IMR-90 (cell line): ENCODE results near the gene DNAJC4.

Experiments used
- CTCF ChIP-seq: conservative IDR thresholded peaks from 2 replicates; pipeline ENCODE4 v1.5.1; 2012; ENCODE audit warnings: mild to moderate bottlenecking, low read depth, low read length, improper control_type of control experiment
- ELK1 ChIP-seq: fragments of 150-350 bp; IDR thresholded peaks from 2 replicates; pipeline ENCODE4 v1.6.1; 2016; ENCODE audit warnings: low read depth, mild to moderate bottlenecking, low read length, moderate library complexity, borderline replicate concordance
- FOS ChIP-seq: fragments of 150-350 bp; IDR thresholded peaks from 2 replicates; pipeline ENCODE4 v1.6.1; 2016; ENCODE audit warnings: low read depth, low read length
- MAFK ChIP-seq: IDR thresholded peaks from 2 replicates; pipeline ENCODE4 v1.6.1; 2012; ENCODE audit warnings: low read depth, low read length, improper control_type of control experiment
- MAZ ChIP-seq: IDR thresholded peaks from 2 replicates; pipeline ENCODE4 v1.6.1; 2012; ENCODE audit warnings: low read depth, mild to moderate bottlenecking, low read length, improper control_type of control experiment, moderate library complexity, borderline replicate concordance
- MXI1 ChIP-seq: IDR thresholded peaks from 2 replicates; pipeline ENCODE4 v1.6.1; 2012; ENCODE audit warnings: low read depth, mild to moderate bottlenecking, low read length, moderate library complexity, borderline replicate concordance
- NFE2L2 ChIP-seq: fragments of 150-350 bp; IDR thresholded peaks from 2 replicates; pipeline ENCODE4 v1.6.1; 2016; ENCODE audit warnings: low read depth, mild to moderate bottlenecking, low read length
- POLR2A ChIP-seq: IDR thresholded peaks from 2 replicates; pipeline ENCODE4 v1.6.1; 2012; ENCODE audit warnings: mild to moderate bottlenecking, low read depth, low read length
- RAD21 ChIP-seq: IDR thresholded peaks from 2 replicates; pipeline ENCODE4 v1.6.1; 2012; ENCODE audit warnings: low read length, improper control_type of control experiment
- RCOR1 ChIP-seq: IDR thresholded peaks from 2 replicates; pipeline ENCODE4 v1.6.1; 2012; ENCODE audit warnings: mild to moderate bottlenecking, low read length, improper control_type of control experiment; ENCODE audit not compliant: insufficient replicate concordance
- RFX5 ChIP-seq: IDR thresholded peaks from 2 replicates; pipeline ENCODE4 v1.8.0; 2012; ENCODE audit warnings: low read depth, mild to moderate bottlenecking, low read length, moderate library complexity
- SMC3 ChIP-seq: fragments of 150-350 bp; IDR thresholded peaks from 2 replicates; pipeline ENCODE4 v1.6.1; 2016; ENCODE audit warnings: low read depth, mild to moderate bottlenecking, antibody characterized with exemption, low read length, moderate library complexity
- USF2 ChIP-seq: fragments of 150-350 bp; IDR thresholded peaks from 2 replicates; pipeline ENCODE4 v1.6.1; 2017; ENCODE audit warnings: mild to moderate bottlenecking, antibody characterized with exemption, low read length, low read depth

- TF ChIP-seq CTCF, result no peak
- TF ChIP-seq USF2, result no peak
- no peak for TF ChIP-seq POLR2A
- no peak for TF ChIP-seq MXI1
- no peak for TF ChIP-seq FOS
- TF ChIP-seq SMC3, result no peak
- no peak for TF ChIP-seq RAD21
- no peak for TF ChIP-seq MAZ
- TF ChIP-seq MAFK, result no peak
- TF ChIP-seq RFX5, result no peak
- TF ChIP-seq NFE2L2, result no peak
- no peak for TF ChIP-seq RCOR1
- TF ChIP-seq ELK1, result no peak
These were observed 10.6 kb upstream of the DNAJC4 start for GRCh38 chr11:64219755-64220154.
